Stromal cell of bone marrow (primary cell): ENCODE results near the gene GRM8.
"Not testable (repeated sequence)": the region's sequence is repeated elsewhere in the genome, so short reads cannot be mapped to it uniquely, and the experiment has no call there.

Experiments used
- DNase-seq: peaks from one replicate; pipeline ENCODE4 v3.0.0-alpha.2; 2012; ENCODE audit warnings: low read depth

GRM8 gene

GRCh38 chr7:127029823-127030222 is 222.9 kb downstream of the GRM8 start:
- no peak for DNase-seq

GRCh38 chr7:127021857-127022256 is 230.9 kb downstream of the GRM8 start:
- DNase-seq, result no peak

GRCh38 chr7:127021019-127021738 is 231.6 kb downstream of the GRM8 start:
- DNase-seq, result no peak

GRCh38 chr7:127018889-127019288 is 233.9 kb downstream of the GRM8 start:
- DNase-seq, result no peak

GRCh38 chr7:127017196-127017595 is 235.5 kb downstream of the GRM8 start:
- no peak for DNase-seq

GRCh38 chr7:127000725-127001124 is 252.0 kb downstream of the GRM8 start:
- DNase-seq, result no peak

GRCh38 chr7:126996659-126997058 is 256.1 kb downstream of the GRM8 start:
- no peak for DNase-seq

GRCh38 chr7:126993626-126994213 is 259.0 kb downstream of the GRM8 start:
- no peak for DNase-seq

- no peak for DNase-seq
These were observed 264.7 kb downstream of the GRM8 start for GRCh38 chr7:126988022-126988421.

- no peak for DNase-seq
These were observed 273.0 kb downstream of the GRM8 start for GRCh38 chr7:126979722-126980121.

GRCh38 chr7:126978865-126979264 is 273.9 kb downstream of the GRM8 start:
- DNase-seq, result no peak

- no peak for DNase-seq
These were observed 279.7 kb downstream of the GRM8 start for GRCh38 chr7:126973066-126973465.

GRCh38 chr7:126972571-126972970 is 280.2 kb downstream of the GRM8 start:
- DNase-seq, result no peak

GRCh38 chr7:126959649-126960048 is 293.1 kb downstream of the GRM8 start:
- no peak for DNase-seq

- no peak for DNase-seq
These were observed 294.4 kb downstream of the GRM8 start for GRCh38 chr7:126958367-126958766.

- DNase-seq, result no peak
These were observed 295.3 kb downstream of the GRM8 start for GRCh38 chr7:126957443-126957842.

- DNase-seq, result no peak
These were observed 299.3 kb downstream of the GRM8 start for GRCh38 chr7:126953461-126953860.

GRCh38 chr7:126948664-126949063 is 304.1 kb downstream of the GRM8 start:
- no peak for DNase-seq

GRCh38 chr7:126940723-126941307 is 311.9 kb downstream of the GRM8 start:
- no peak for DNase-seq

GRCh38 chr7:126937171-126937570 is 315.6 kb downstream of the GRM8 start:
- no peak for DNase-seq

- DNase-seq, result no peak
These were observed 321.2 kb downstream of the GRM8 start for GRCh38 chr7:126931581-126931980.

- no peak for DNase-seq
These were observed 322.6 kb downstream of the GRM8 start for GRCh38 chr7:126930166-126930565.

GRCh38 chr7:126924477-126924876 is 328.3 kb downstream of the GRM8 start:
- DNase-seq, result no peak

GRCh38 chr7:126911627-126912026 is 341.1 kb downstream of the GRM8 start:
- DNase-seq, result not testable (repeated sequence)
